Trophoblast cell (in vitro differentiated cells and primary cell): ENCODE data around the gene HOGA1.

Experiments used
- DNase-seq, 2 donors: peaks; one replicate each; pipeline ENCODE4 v3.0.0-alpha.2; 2016
- H2AFZ ChIP-seq: 2 replicates; pipeline ENCODE4 v1.6.1; 2013; ENCODE audit warnings: low read length, moderate library complexity, mild to moderate bottlenecking; ENCODE audit not compliant: insufficient read depth, poor library complexity
- H2AK5ac ChIP-seq: 2 replicates; pipeline ENCODE4 v1.6.1; 2013; ENCODE audit warnings: mild to moderate bottlenecking, low read length
- H2BK120ac ChIP-seq: 2 replicates; pipeline ENCODE4 v1.6.1; 2013; ENCODE audit warnings: low read length, mild to moderate bottlenecking, moderate library complexity; ENCODE audit not compliant: insufficient read depth, poor library complexity
- H2BK12ac ChIP-seq: 2 replicates; pipeline ENCODE4 v1.6.1; 2013; ENCODE audit warnings: mild to moderate bottlenecking, low read length, moderate library complexity
- H2BK5ac ChIP-seq: 2 replicates; pipeline ENCODE4 v1.6.1; 2013; ENCODE audit warnings: low read length, low read depth, moderate library complexity, mild to moderate bottlenecking; ENCODE audit not compliant: poor library complexity
- H3K14ac ChIP-seq: 2 replicates; pipeline ENCODE4 v1.6.1; 2013; ENCODE audit warnings: mild to moderate bottlenecking, low read length
- H3K18ac ChIP-seq: 2 replicates; pipeline ENCODE4 v1.6.1; 2013; ENCODE audit warnings: mild to moderate bottlenecking, low read length
- H3K23ac ChIP-seq: 2 replicates; pipeline ENCODE4 v1.6.1; 2013; ENCODE audit warnings: low read length
- H3K27ac ChIP-seq: 2 replicates; pipeline ENCODE4 v1.5.1; 2013; ENCODE audit warnings: low read depth, mild to moderate bottlenecking, inconsistent platforms, low read length, moderate library complexity
- H3K27me3 ChIP-seq: 2 replicates; pipeline ENCODE4 v1.6.1; 2013; ENCODE audit warnings: inconsistent platforms, mild to moderate bottlenecking, low read length, moderate library complexity; ENCODE audit not compliant: insufficient read depth
- H3K36me3 ChIP-seq, 2 experiments: 1 replicate in 1 of 2; 2 replicates in 1 of 2; pipeline ENCODE4 v1.6.1; 2013; ENCODE audit warnings: low read length in 2 of 2, mild to moderate bottlenecking in 2 of 2, moderate library complexity in 1 of 2; ENCODE audit not compliant: insufficient read depth in 2 of 2, control insufficient read depth in 1 of 2
- H3K4ac ChIP-seq: 2 replicates; pipeline ENCODE4 v1.6.1; 2013; ENCODE audit warnings: low read depth, mild to moderate bottlenecking, low read length, moderate library complexity
- H3K4me1 ChIP-seq, 2 experiments: 1 replicate in 1 of 2; 2 replicates in 1 of 2; pipeline ENCODE4 v1.6.1; 2013; ENCODE audit warnings: low read length in 2 of 2, mild to moderate bottlenecking in 2 of 2, moderate library complexity in 1 of 2; ENCODE audit not compliant: insufficient read depth in 2 of 2, control insufficient read depth in 1 of 2
- H3K4me2 ChIP-seq: 2 replicates; pipeline ENCODE4 v1.6.1; 2013; ENCODE audit warnings: inconsistent platforms, mild to moderate bottlenecking, low read length, moderate library complexity
- H3K4me3 ChIP-seq: 2 replicates; pipeline ENCODE4 v1.5.1; 2013; ENCODE audit warnings: mild to moderate bottlenecking, low read depth, low read length, inconsistent platforms
- H3K79me1 ChIP-seq: one replicate; pipeline ENCODE4 v1.6.1; 2013; ENCODE audit warnings: low read length
- H3K79me2 ChIP-seq: 2 replicates; pipeline ENCODE4 v1.6.1; 2013; ENCODE audit warnings: low read length, mild to moderate bottlenecking; ENCODE audit not compliant: control insufficient read depth, insufficient read depth, poor library complexity
- H3K9ac ChIP-seq: 2 replicates; pipeline ENCODE4 v1.6.1; 2013; ENCODE audit warnings: mild to moderate bottlenecking, low read length
- H3K9me3 ChIP-seq: 2 replicates; pipeline ENCODE4 v1.6.1; 2013; ENCODE audit warnings: low read depth, mild to moderate bottlenecking, control low read depth, inconsistent platforms, low read length; ENCODE audit not compliant: insufficient read depth
- H4K12ac ChIP-seq: 2 replicates; pipeline ENCODE4 v1.6.1; 2013; ENCODE audit warnings: low read depth, mild to moderate bottlenecking, low read length, moderate library complexity
- H4K8ac ChIP-seq: 2 replicates; pipeline ENCODE4 v1.6.1; 2013; ENCODE audit warnings: low read depth, mild to moderate bottlenecking, low read length, moderate library complexity
- H4K91ac ChIP-seq: one replicate; pipeline ENCODE4 v1.6.1; 2013; ENCODE audit warnings: low read depth, mild to moderate bottlenecking, low read length, moderate library complexity
- WGBS: extraction: QIAGEN DNeasy Blood & Tissue Kit; methylation state at CpG from one replicate; pipeline ENCODE4 v1.1.7; 2013; ENCODE audit warnings: missing lambda C conversion rate; ENCODE audit not compliant: insufficient read length, insufficient coverage; ENCODE audit errors: extremely low coverage; 5-methylcytosine and 5-hydroxymethylcytosine counted together

HOGA1 gene

GRCh38 chr10:97578171-97578844, 5.9 kb upstream of the HOGA1 start:
- Histone ChIP-seq H2BK5ac (no peak overlapping the region), H2BK12ac (peak overlapping the region; percentile 8), H3K18ac (no peak overlapping the region), H3K9me3 (no peaks in the 10 kb centered on the region), H4K8ac (no peak overlapping the region), H2AFZ (no peak overlapping the region), H3K36me3 (no peaks in the 10 kb centered on the region), H4K12ac (no peak overlapping the region), H3K27me3 (no peaks in the 10 kb centered on the region), H3K79me2 (no peaks in the 10 kb centered on the region), H3K4ac (no peak overlapping the region), H4K91ac (no peak overlapping the region), H3K9ac (no peak overlapping the region), H3K4me1 (peaks cover 15 to 18% of the 10 kb centered on the region in 2 experiments), H3K23ac (no peak overlapping the region), H3K4me3 (no peak overlapping the region), H3K79me1 (peaks cover 16% of the 10 kb centered on the region), H3K14ac (no peak overlapping the region), H2BK120ac (no peak overlapping the region), H3K4me2 (no peak overlapping the region), H2AK5ac (peak overlapping the region; percentile 9), H3K27ac (no peak overlapping the region)
- WGBS, result no CpG with 5 or more reads among the region's 40 CpGs
- DNase-seq, result no peak

- H3K18ac ChIP-seq, result no peak overlapping the region
- no peak overlapping the region for H2BK120ac ChIP-seq
- H3K9me3 ChIP-seq, result no peaks in the 10 kb centered on the region
- H3K4me2 ChIP-seq, result no peak overlapping the region
- no peaks in the 10 kb centered on the region for H3K36me3 ChIP-seq
- no peak overlapping the region for H3K4ac ChIP-seq
- no peak overlapping the region for H2BK5ac ChIP-seq
- H3K14ac ChIP-seq, result no peak overlapping the region
- no peak overlapping the region for H3K27ac ChIP-seq
- no peak overlapping the region for H2AK5ac ChIP-seq
- H3K9ac ChIP-seq, result no peak overlapping the region
- peaks cover 3% of the 10 kb centered on the region for H3K79me1 ChIP-seq
- H4K8ac ChIP-seq, result no peak overlapping the region
- no peak overlapping the region for H4K12ac ChIP-seq
- no peak overlapping the region for H3K4me3 ChIP-seq
- no peak overlapping the region for H4K91ac ChIP-seq
- WGBS, result no CpG with 5 or more reads among the region's 9 CpGs
- no peaks in the 10 kb centered on the region for H3K27me3 ChIP-seq
- no peak for DNase-seq
- no peak overlapping the region for H2BK12ac ChIP-seq
- peaks cover 3 to 5% of the 10 kb centered on the region in 2 experiments for H3K4me1 ChIP-seq
- H3K23ac ChIP-seq, result no peak overlapping the region
- H2AFZ ChIP-seq, result no peak overlapping the region
- no peaks in the 10 kb centered on the region for H3K79me2 ChIP-seq
Observed at GRCh38 chr10:97580421-97581367, 3.5 kb upstream of the HOGA1 start.

GRCh38 chr10:97582169-97582568, 2.0 kb upstream of the HOGA1 start:
- no peaks in the 10 kb centered on the region for H3K9me3 ChIP-seq
- H3K27me3 ChIP-seq, result no peaks in the 10 kb centered on the region
- H2AFZ ChIP-seq, result no peak overlapping the region
- H4K8ac ChIP-seq, result no peak overlapping the region
- no peaks in the 10 kb centered on the region for H3K79me2 ChIP-seq
- no peak overlapping the region for H3K9ac ChIP-seq
- no CpG with 5 or more reads among the region's 8 CpGs for WGBS
- DNase-seq, result no peak
- H3K4me3 ChIP-seq, result no peak overlapping the region
- no peak overlapping the region for H2AK5ac ChIP-seq
- peaks cover 3 to 5% of the 10 kb centered on the region in 2 experiments for H3K4me1 ChIP-seq
- no peak overlapping the region for H2BK12ac ChIP-seq
- H3K18ac ChIP-seq, result no peak overlapping the region
- H3K14ac ChIP-seq, result no peak overlapping the region
- H3K27ac ChIP-seq, result no peak overlapping the region
- H4K91ac ChIP-seq, result no peak overlapping the region
- no peak overlapping the region for H3K4ac ChIP-seq
- no peak overlapping the region for H2BK120ac ChIP-seq
- H3K36me3 ChIP-seq, result no peaks in the 10 kb centered on the region
- no peak overlapping the region for H3K4me2 ChIP-seq
- H3K23ac ChIP-seq, result no peak overlapping the region
- H4K12ac ChIP-seq, result no peak overlapping the region
- H2BK5ac ChIP-seq, result no peak overlapping the region
- H3K79me1 ChIP-seq, result no peaks in the 10 kb centered on the region

GRCh38 chr10:97583476-97583875, 713 bp upstream of the HOGA1 start:
- no peak overlapping the region for H3K27ac ChIP-seq
- H3K9me3 ChIP-seq, result no peaks in the 10 kb centered on the region
- H3K23ac ChIP-seq, result no peak overlapping the region
- H3K36me3 ChIP-seq, result no peaks in the 10 kb centered on the region
- H2AFZ ChIP-seq, result no peak overlapping the region
- no peak overlapping the region for H3K4ac ChIP-seq
- no peak overlapping the region for H2BK12ac ChIP-seq
- H4K91ac ChIP-seq, result no peak overlapping the region
- no peak overlapping the region for H3K4me2 ChIP-seq
- no peaks in the 10 kb centered on the region for H3K79me2 ChIP-seq
- H2AK5ac ChIP-seq, result no peak overlapping the region
- H3K79me1 ChIP-seq, result no peaks in the 10 kb centered on the region
- no peak overlapping the region for H4K12ac ChIP-seq
- no peak overlapping the region for H3K9ac ChIP-seq
- no peak overlapping the region for H3K4me3 ChIP-seq
- H3K14ac ChIP-seq, result no peak overlapping the region
- no CpG with 5 or more reads among the region's 13 CpGs for WGBS
- H3K27me3 ChIP-seq, result no peaks in the 10 kb centered on the region
- no peak overlapping the region for H2BK120ac ChIP-seq
- no peak overlapping the region for H3K18ac ChIP-seq
- H3K4me1 ChIP-seq, result peaks cover 3 to 5% of the 10 kb centered on the region in 2 experiments
- no peak overlapping the region for H4K8ac ChIP-seq
- H2BK5ac ChIP-seq, result no peak overlapping the region
- no peak for DNase-seq
